Thyroid gland (tissue), 4 donors: ENCODE data around the gene DDIT3. TPM values are rescaled to one million over a fixed set of nuclear protein-coding genes. Genes with fewer than 3 reads are reported as not detected.

Source experiments
- DNase-seq, 2 donors: peaks; one replicate each; pipeline ENCODE4 v3.0.0-alpha.2; 2019
- H3K27ac ChIP-seq, 3 donors: fragments of 200-600 bp; sonication (generic); 1 replicate in 2 of 3; 2 replicates in 1 of 3; pipeline ENCODE4 v1.5.1; 2016 to 2019; ENCODE audit warnings: mild to moderate bottlenecking in 1 of 3, moderate library complexity in 1 of 3
- H3K27me3 ChIP-seq: fragments of 200-600 bp; sonication (generic); one replicate; pipeline ENCODE4 v1.5.1; 2019
- H3K36me3 ChIP-seq, 2 donors: fragments of 200-600 bp; sonication (generic); one replicate each; pipeline ENCODE4 v1.5.1; 2016 to 2019
- H3K4me1 ChIP-seq, 2 donors: fragments of 200-600 bp; sonication (generic); one replicate each; pipeline ENCODE4 v1.5.1; 2017 to 2019
- H3K4me3 ChIP-seq, 3 donors: fragments of 200-600 bp; sonication (generic); replicated peaks in 1 of 3; 1 replicate in 2 of 3; 2 replicates in 1 of 3; pipeline ENCODE4 v1.5.1; 2016; ENCODE audit warnings: mild to moderate bottlenecking in 1 of 3
- H3K9me3 ChIP-seq: fragments of 200-600 bp; sonication (generic); one replicate; pipeline ENCODE4 v1.5.1; 2017
- POLR2A ChIP-seq, 2 donors: fragments of 450-650 bp; IDR thresholded peaks; one replicate each; pipeline ENCODE4 v1.6.1; 2017; ENCODE audit warnings: antibody characterized with exemption in 2 of 2, mild to moderate bottlenecking in 2 of 2, moderate library complexity in 1 of 2
- WGBS, 2 donors: methylation state at CpG; one replicate each; pipeline ENCODE4 v1.1.5; 2017; 5-methylcytosine and 5-hydroxymethylcytosine counted together
- intact Hi-C: fragments of 100-400 bp; cut with DNase I; formaldehyde crosslinking; loops from one replicate; pipeline ENCODE4 v1.15.1; 2023
- total RNA-seq, 4 donors: library from RNA; depleted of rRNA; stranded (reverse); fragments of >200 nt; gene quantifications; one replicate each; pipeline ENCODE4 v1.2.3, GENCODE V29; 2016
- TF ChIP-seq, protein P1 (sequence below), 6 experiments: fragments of 200-600 bp in 3 of 6; fragments of 450-650 bp in 3 of 6; sonication (generic) in 3 of 6; IDR thresholded peaks; one replicate each; pipeline ENCODE4 v1.5.1; 2016 to 2019; ENCODE audit warnings: antibody characterized with exemption in 6 of 6, mild to moderate bottlenecking in 2 of 6, inconsistent platforms in 1 of 6, moderate library complexity in 1 of 6

The DDIT3 gene
- total RNA-seq, 4 donors from 2014 or later, result 44.5 to 71.3 (median 53.8) TPM

DNA sequence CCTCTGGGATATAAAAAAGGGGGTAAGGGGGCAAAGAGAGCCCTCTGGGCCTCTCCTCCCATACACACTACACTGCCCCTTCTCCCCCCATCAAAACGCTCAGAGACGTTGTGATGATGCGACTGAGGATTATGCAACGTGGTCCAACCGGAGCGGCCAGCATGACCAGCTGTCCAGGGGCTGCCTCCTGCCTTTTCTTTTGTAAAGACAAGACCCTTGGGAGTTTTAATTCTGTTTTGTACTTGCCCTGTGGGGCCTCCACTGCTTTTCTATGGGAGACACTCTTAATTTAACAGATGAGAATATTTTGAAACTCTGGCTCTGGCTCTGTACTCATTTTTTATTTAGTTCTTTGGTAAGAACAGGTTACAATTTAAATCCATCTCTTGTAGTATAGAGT, 9.5 kb upstream of the DDIT3 start:
- intact Hi-C loops, result no loop called here
- no peak for TF ChIP-seq POLR2A (IDR thresholded peaks at IDR 0.05)
- TF ChIP-seq, protein P1, sequence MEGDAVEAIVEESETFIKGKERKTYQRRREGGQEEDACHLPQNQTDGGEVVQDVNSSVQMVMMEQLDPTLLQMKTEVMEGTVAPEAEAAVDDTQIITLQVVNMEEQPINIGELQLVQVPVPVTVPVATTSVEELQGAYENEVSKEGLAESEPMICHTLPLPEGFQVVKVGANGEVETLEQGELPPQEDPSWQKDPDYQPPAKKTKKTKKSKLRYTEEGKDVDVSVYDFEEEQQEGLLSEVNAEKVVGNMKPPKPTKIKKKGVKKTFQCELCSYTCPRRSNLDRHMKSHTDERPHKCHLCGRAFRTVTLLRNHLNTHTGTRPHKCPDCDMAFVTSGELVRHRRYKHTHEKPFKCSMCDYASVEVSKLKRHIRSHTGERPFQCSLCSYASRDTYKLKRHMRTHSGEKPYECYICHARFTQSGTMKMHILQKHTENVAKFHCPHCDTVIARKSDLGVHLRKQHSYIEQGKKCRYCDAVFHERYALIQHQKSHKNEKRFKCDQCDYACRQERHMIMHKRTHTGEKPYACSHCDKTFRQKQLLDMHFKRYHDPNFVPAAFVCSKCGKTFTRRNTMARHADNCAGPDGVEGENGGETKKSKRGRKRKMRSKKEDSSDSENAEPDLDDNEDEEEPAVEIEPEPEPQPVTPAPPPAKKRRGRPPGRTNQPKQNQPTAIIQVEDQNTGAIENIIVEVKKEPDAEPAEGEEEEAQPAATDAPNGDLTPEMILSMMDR (IDR thresholded peaks at IDR 0.05), result no peak
- no peak overlapping the region for H3K27ac ChIP-seq
- no peaks in the 10 kb centered on the region for H3K9me3 ChIP-seq
- WGBS, 2 donors, result 78 to 80% methylated on average over 6 of the region's 6 CpGs
- no peak for DNase-seq
- H3K27me3 ChIP-seq, result no peaks in the 10 kb centered on the region
- no peak overlapping the region for H3K4me3 ChIP-seq
- H3K36me3 ChIP-seq, result peaks cover 77 to 84% of the 10 kb centered on the region in 2 donors
- peaks cover 15 to 31% of the 10 kb centered on the region in 2 donors for H3K4me1 ChIP-seq

DNA sequence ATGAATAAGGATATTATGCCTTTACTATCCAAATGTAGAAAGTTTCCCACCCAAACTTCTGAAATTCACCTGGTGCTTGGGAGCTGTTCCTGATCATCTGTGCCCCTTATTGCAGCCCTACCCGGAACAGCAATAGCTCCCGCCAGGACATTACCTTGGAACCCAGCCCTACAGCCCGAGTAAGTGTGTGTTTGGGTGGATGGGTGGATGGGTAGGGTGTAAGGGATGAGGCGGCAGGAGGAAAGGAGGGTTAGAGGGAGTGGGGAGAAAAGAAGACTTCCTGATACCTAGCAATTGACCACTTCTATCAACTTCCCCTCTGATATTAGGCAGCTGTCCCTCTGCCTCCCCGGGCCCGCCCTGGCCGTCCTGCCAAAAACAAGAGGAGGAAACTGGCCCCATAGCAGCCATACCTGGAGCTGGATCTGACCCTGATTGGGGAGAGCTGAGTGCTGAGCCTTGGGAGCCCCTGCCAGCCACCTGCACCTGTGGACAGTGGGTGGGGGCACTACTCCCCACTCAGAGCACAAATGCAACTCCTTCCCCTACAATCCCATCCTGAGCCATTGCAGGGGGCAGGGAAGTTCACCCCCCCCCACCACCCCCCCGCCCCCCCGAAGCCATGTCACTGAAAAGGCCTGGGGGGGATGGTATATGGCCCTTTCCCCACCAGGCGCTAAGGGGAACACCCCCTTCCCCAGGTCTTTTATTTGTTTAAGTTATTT, 8.7 kb upstream of the DDIT3 start:
- H3K4me1 ChIP-seq, result peaks cover 20 to 39% of the 10 kb centered on the region in 2 donors
- H3K36me3 ChIP-seq, result peaks cover 75 to 76% of the 10 kb centered on the region in 2 donors
- intact Hi-C loops, result no loop called here
- TF ChIP-seq POLR2A (IDR thresholded peaks at IDR 0.05), result no peak
- TF ChIP-seq, protein P1 (IDR thresholded peaks at IDR 0.05), result no peak
- no peaks in the 10 kb centered on the region for H3K9me3 ChIP-seq
- H3K4me3 ChIP-seq, result no peak overlapping the region
- no peak overlapping the region for H3K27ac ChIP-seq
- H3K27me3 ChIP-seq, result no peaks in the 10 kb centered on the region
- DNase-seq, result no peak
- WGBS, 2 donors, result 81 to 83% methylated on average over 8 to 9 of the region's 10 CpGs

- Histone ChIP-seq H3K27me3 (no peaks in the 10 kb centered on the region), H3K36me3 (peaks cover 69% of the 10 kb centered on the region in 2 donors), H3K4me1 (peaks cover 28 to 44% of the 10 kb centered on the region in 2 donors), H3K9me3 (no peaks in the 10 kb centered on the region), H3K27ac (no peak overlapping the region), H3K4me3 (no peak overlapping the region)
- intact Hi-C loops, result no loop called here
- no peak for DNase-seq
- TF ChIP-seq, protein P1 (IDR thresholded peaks at IDR 0.05), result no peak
- TF ChIP-seq POLR2A (IDR thresholded peaks at IDR 0.05), result no peak
- 81 to 94% methylated on average over 9 to 10 of the region's 12 CpGs for WGBS, 2 donors
Observed at GRCh38 chr12:57528176-57528575, 7.9 kb upstream of the DDIT3 start.

GRCh38 chr12:57527184-57527583, 6.9 kb upstream of the DDIT3 start:
- no peaks in the 10 kb centered on the region for H3K27me3 ChIP-seq
- no peak overlapping the region for H3K27ac ChIP-seq
- no peak overlapping the region for H3K4me3 ChIP-seq
- no peak for DNase-seq
- peaks cover 31 to 44% of the 10 kb centered on the region in 2 donors for H3K4me1 ChIP-seq
- peaks cover 59% of the 10 kb centered on the region in 2 donors for H3K36me3 ChIP-seq
- intact Hi-C loops, result no loop called here
- TF ChIP-seq POLR2A (IDR thresholded peaks at IDR 0.05), result no peak
- TF ChIP-seq, protein P1 (IDR thresholded peaks at IDR 0.05), result no peak
- 73 to 85% methylated on average over 5 of the region's 5 CpGs for WGBS, 2 donors
- no peaks in the 10 kb centered on the region for H3K9me3 ChIP-seq

DNA sequence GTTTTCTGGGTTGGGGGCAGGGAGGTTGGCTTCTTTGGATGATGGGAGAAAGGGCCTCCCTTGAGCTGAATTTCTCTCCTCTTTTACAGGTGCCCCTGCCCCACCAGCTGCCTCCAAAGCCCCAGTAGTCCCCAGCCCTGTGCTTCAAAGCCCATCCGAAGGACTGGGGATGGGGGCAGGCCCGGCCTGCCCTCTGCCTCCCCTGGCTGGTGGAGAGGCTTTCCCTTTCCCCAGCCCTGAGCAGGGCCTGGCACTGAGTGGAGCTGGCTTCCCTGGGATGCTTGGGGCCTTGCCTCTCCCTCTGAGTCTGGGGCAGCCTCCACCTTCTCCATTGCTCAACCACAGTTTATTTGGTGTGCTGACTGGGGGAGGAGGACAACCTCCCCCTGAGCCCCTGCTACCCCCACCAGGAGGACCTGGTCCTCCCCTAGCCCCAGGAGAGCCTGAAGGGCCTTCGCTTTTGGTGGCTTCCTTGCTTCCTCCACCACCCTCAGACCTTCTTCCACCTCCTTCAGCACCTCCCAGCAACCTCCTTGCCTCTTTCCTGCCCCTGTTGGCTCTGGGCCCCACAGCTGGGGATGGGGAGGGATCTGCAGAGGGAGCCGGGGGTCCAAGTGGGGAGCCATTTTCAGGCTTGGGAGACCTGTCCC, 6.3 kb upstream of the DDIT3 start:
- Histone ChIP-seq H3K27me3 (no peaks in the 10 kb centered on the region), H3K9me3 (no peaks in the 10 kb centered on the region), H3K27ac (no peak overlapping the region), H3K4me3 (no peak overlapping the region), H3K4me1 (peaks cover 36 to 46% of the 10 kb centered on the region in 2 donors), H3K36me3 (peaks cover 53 to 55% of the 10 kb centered on the region in 2 donors)
- TF ChIP-seq, protein P1 (IDR thresholded peaks at IDR 0.05), result no peak
- no peak for TF ChIP-seq POLR2A (IDR thresholded peaks at IDR 0.05)
- DNase-seq, result no peak
- 83 to 94% methylated on average over 2 to 3 of the region's 4 CpGs for WGBS, 2 donors
- intact Hi-C loops, result no loop called here
